Activated CD4-positive, alpha-beta T cell treated with anti-CD3 and anti-CD28 coated beads, Interleukin-2, amount 50 U/mL, for 48 hours (primary cell): ENCODE results near the gene SRPK3.

Source experiments
- DNase-seq, 2 experiments: peaks; one replicate each; pipeline ENCODE4 v3.0.0-alpha.2; 2020

The SRPK3 gene

GRCh38 chrX:153771415-153772315 is 9.2 kb upstream of the SRPK3 start:
- DNase-seq = no peak

- no peak for DNase-seq
Observed at GRCh38 chrX:153772316-153773217, 8.3 kb upstream of the SRPK3 start.

DNA sequence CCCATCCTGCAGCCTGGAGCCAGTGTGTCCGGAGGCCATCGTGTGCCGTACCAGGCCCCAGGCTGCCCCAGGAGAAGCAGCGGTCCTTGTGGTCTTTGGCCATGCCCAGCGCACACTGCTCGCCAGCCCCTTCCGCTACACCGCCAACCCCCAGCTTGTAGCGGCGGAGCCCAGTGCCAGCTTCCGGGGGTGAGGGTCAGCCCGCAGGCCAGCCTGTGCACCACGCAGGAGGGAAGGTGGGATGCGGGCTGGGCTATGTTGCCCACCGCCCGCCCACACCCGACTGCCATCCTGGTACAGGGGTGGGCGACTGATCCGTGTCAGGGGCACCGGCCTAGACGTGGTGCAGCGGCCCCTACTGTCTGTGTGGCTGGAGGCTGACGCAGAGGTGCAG is 7.6 kb upstream of the SRPK3 start:
- DNase-seq = no peak

- DNase-seq = no peak
Observed at GRCh38 chrX:153773741-153774575, 6.9 kb upstream of the SRPK3 start.

- DNase-seq = no peak
Observed at GRCh38 chrX:153774576-153775292, 6.1 kb upstream of the SRPK3 start.

DNA sequence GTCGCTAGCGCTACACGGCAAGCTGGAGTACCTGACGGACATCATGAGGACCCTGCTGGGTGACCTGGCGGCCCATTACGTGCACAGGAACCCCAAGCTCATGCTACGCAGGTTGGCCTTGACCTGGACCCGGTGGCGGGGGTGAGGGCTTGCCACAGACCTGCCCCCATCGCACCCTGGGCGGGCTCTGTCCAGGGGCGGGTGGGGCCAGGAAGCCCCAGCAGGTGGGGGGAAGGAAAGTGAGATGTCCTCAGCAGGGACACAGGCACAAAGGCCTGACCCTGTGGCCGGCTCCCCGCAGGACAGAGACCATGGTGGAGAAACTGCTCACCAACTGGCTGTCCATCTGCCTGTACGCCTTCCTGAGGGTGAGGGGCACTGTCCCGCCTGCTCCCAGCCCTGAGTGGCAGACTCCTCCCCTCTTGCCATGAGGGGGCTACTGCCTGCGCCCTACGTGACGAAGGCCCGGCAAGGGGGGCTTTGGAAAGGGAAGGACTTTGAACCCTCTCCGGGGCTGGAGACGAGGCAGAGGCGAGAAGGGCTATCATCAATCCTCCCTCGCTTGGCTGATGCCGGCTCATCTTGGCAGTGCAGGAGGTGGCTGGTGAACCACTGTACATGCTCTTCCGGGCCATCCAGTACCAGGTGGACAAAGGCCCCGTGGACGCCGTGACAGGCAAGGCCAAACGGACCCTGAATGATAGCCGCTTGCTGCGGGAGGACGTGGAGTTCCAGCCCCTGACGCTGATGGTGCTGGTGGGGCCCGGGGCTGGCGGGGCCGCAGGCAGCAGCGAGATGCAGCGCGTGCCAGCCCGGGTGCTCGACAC is 5.3 kb upstream of the SRPK3 start:
- DNase-seq = no peak

- no peak for DNase-seq
Observed at GRCh38 chrX:153776120-153776599, 4.7 kb upstream of the SRPK3 start.

GRCh38 chrX:153776611-153777045 is 4.2 kb upstream of the SRPK3 start:
- DNase-seq = no peak

DNA sequence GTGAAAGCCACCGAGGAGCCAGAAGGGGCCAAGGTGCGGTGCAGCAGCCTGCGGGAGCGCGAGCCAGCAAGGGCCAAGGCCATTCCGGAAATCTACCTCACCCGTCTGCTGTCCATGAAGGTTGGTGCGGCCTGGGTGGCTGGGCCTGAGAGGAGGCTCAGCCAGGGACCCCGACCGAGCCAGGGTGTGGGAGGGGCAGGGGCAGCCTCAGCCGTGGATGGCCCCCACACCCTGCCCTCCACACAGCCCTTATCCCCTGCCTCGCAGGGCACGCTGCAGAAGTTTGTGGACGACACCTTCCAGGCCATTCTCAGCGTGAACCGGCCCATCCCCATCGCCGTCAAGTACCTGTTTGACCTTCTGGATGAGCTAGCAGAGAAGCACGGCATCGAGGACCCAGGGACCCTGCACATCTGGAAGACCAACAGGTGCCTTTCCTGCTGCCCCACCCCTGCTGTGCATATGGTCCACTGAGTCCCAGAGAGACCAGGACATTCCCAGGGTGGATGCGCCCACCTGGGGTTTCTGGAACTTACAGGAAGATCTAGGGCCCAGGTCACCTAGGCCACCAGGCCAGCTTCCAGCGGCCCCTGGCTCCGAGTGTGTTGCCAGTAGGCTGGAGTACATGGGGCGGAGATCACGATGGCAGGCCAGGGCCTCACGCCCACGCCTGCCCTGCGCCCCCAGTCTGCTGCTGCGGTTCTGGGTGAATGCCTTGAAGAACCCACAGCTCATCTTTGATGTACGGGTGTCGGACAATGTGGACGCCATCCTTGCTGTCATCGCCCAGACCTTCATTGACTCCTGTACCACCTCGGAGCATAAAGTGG is 3.4 kb upstream of the SRPK3 start:
- no peak for DNase-seq

DNA sequence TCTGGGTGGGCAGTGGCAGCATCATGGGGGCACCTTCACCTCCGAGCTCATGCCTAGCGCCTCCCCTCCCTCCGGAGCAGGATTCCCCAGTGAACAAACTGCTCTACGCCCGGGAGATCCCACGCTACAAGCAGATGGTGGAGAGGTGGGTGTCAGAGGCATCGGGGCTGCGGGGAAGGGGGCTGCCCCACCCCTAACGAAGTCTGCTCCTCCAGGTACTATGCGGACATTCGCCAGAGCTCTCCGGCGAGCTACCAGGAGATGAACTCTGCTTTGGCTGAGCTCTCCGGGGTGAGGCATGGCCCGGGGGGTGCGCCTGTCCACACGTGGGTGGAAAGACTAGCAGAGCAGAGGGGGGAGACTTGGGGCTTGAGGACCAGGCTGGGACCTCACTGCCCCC is 2.7 kb upstream of the SRPK3 start:
- DNase-seq = no peak

GRCh38 chrX:153778684-153779101 is 2.1 kb upstream of the SRPK3 start:
- DNase-seq = no peak

- no peak for DNase-seq
Observed at GRCh38 chrX:153779891-153780677, 757 bp upstream of the SRPK3 start.

GRCh38 chrX:153781428-153782047 is 697 bp downstream of the SRPK3 start:
- no peak for DNase-seq

DNA sequence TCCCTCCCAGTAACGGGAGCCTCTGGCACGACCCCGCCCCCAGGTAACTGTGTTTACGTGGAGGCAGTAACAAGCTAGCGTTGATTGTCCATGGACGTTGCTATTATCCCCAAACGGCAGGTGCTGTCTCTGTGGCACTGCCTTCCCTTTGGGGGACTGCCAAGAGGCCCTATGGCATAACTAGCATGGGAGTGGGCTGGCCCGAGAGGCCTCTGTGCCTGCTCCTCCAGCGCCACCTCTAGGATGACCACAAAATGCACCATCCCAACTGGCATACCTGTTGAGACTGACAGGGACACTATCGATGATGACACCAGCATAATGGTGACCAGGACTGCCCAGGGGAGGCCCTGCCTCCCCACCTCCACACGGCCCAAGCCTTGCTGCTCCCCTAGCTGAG is 1.5 kb downstream of the SRPK3 start:
- no peak for DNase-seq

- no peak for DNase-seq
Observed at GRCh38 chrX:153782871-153783270, 2.0 kb downstream of the SRPK3 start.

GRCh38 chrX:153783378-153784013 is 2.7 kb downstream of the SRPK3 start:
- no peak for DNase-seq

DNA sequence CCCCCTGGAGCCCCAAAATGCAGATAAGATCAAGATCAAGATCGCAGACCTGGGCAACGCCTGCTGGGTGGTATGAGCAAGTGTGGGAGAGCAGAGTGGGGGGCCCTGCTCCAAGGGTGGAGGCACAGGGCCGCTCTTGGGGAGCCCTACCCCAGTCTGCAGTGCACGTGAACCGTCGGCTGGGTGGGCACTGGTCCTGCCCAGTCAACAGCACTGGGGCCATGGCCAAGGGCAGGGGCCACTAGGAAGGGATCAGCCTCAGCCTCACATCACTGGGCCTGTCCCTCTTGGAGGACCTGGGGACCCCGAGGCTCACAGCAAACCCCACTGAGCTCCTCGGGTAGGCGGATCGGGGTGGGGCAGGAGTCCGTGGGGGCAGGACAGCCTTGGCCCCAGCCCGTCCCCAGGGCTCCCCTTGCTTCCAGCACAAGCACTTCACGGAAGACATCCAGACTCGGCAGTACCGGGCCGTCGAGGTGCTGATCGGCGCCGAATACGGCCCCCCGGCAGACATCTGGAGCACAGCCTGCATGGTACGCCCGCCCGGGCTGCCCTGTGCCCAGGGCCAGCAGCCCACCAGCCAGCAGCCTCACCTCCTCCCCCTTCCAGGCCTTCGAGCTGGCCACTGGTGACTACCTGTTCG is 3.6 kb downstream of the SRPK3 start:
- no peak for DNase-seq

- DNase-seq = no peak
Observed at GRCh38 chrX:153786669-153787068, 5.8 kb downstream of the SRPK3 start.
